ENCODE data around the gene SP2. TPM values are rescaled to one million over a fixed set of nuclear protein-coding genes. Genes with fewer than 3 reads are reported as not detected.

Gene SP2
- total and polyA plus RNA-seq, 2 of the 13 experiments (the other 11 are each of a cell fraction or from before 2014, with no cell fraction given): 1.4 to 4.8 TPM

- TF ChIP-seq ZNF512B (CRISPR knock-in tag; IDR thresholded peaks at IDR 0.05; ENCODE audit: borderline replicate concordance) (0 out of 2 replicates have a peak, but pooled peaks have one; percentile 26), ZNF333 (CRISPR knock-in tag; IDR thresholded peaks at IDR 0.05; ENCODE audit: borderline replicate concordance) (no peak), U2AF2 (IDR thresholded peaks at IDR 0.05; ENCODE audit: low read depth, low read length) (no peak), ZNF343 (CRISPR knock-in tag; IDR thresholded peaks at IDR 0.05) (peak; percentile 55; the same call in 1 of the 2 replicates), STAT5B (CRISPR knock-in tag; IDR thresholded peaks at IDR 0.05) (no peak), ZSCAN21 (CRISPR knock-in tag; IDR thresholded peaks at IDR 0.05; ENCODE audit: borderline replicate concordance) (peak; percentile 80; the same call in 1 of the 2 replicates), KLF13 (CRISPR knock-in tag; IDR thresholded peaks at IDR 0.05) (no peak), CCDC6 (CRISPR knock-in tag; IDR thresholded peaks at IDR 0.05) (peak; percentile 66; the same call in 1 of the 2 replicates), ZNF678 (CRISPR knock-in tag; IDR thresholded peaks at IDR 0.05) (peak; percentile 65; the same call in 1 of the 2 replicates), NFIC (IDR thresholded peaks at IDR 0.05; ENCODE audit: low read length) (no peak), ZNF550 (CRISPR knock-in tag; IDR thresholded peaks at IDR 0.05; ENCODE audit: borderline replicate concordance) (no peak), ZBTB39 (CRISPR knock-in tag; IDR thresholded peaks at IDR 0.05) (no peak), POLR2AphosphoS2 (IDR thresholded peaks at IDR 0.05; ENCODE audit: low read depth, low read length) (no peak), TCF7L2 (IDR thresholded peaks at IDR 0.05; ENCODE audit: low read depth, low read length) (no peak), ZFYVE20 (CRISPR knock-in tag; IDR thresholded peaks at IDR 0.05; ENCODE audit: borderline replicate concordance, low read depth) (no peak), RARG (CRISPR knock-in tag; IDR thresholded peaks at IDR 0.05; ENCODE audit: low read depth) (no peak), SP4 (CRISPR knock-in tag; IDR thresholded peaks at IDR 0.05) (peak; percentile 75; the same call in 1 of the 2 replicates), PRDM4 (CRISPR knock-in tag; IDR thresholded peaks at IDR 0.05; ENCODE audit: borderline replicate concordance) (no peak), CSRNP2 (CRISPR knock-in tag; conservative IDR thresholded peaks at IDR 0.05; ENCODE audit: low read depth) (no peak), SNRNP70 (IDR thresholded peaks at IDR 0.05; ENCODE audit: low read depth, low read length) (no peak)
These were observed 45.1 kb upstream of the SP2 start, which contains the start of gene SP6 (continued) for GRCh38 chr17:47850692-47851573.

All from HepG2 (cell line).